Measurements from ENCODE around the gene RUVBL2. TPM values are rescaled to one million over a fixed set of nuclear protein-coding genes. Genes with fewer than 3 reads are reported as not detected.

The RUVBL2 gene
- total RNA-seq, 1 experiment from 2014 or later = 270 TPM

GRCh38 chr19:49016067-49016839 lies 22.6 kb downstream of the RUVBL2 start:
- H3K9ac ChIP-seq (ENCODE audit: low read length) = no peak overlapping the region
- ChIA-PET CTCF (no interaction called here), POLR2A (no interaction called here), RAD21 (ENCODE audit: low non-redundant PET in 1 of 2, low total read pairs in 2 of 2, uncharacterized antibody in 2 of 2, unreplicated experiment in 2 of 2) (no interaction called here)
- DNase-seq (ENCODE audit: low read depth, low spot score) = no peak
- H3K36me3 ChIP-seq (ENCODE audit: control insufficient read depth in 1 of 2, insufficient read depth in 2 of 2, low read length in 2 of 2) = peaks cover 18 to 21% of the 10 kb centered on the region in 2 experiments
- peaks cover 21 to 43% of the 10 kb centered on the region in 2 experiments for H3K4me1 ChIP-seq (ENCODE audit: control insufficient read depth in 1 of 2, insufficient read depth in 2 of 2, low read length in 2 of 2)
- intact Hi-C loops (cut with micrococcal nuclease) = no loop called here
- H3K9me3 ChIP-seq (ENCODE audit: control insufficient read depth in 1 of 2, insufficient read depth in 1 of 2, low read depth in 1 of 2, low read length in 2 of 2) = no peaks in the 10 kb centered on the region
- H2AFZ ChIP-seq (ENCODE audit: low read depth, low read length, poor library complexity, severe bottlenecking) = no peak overlapping the region
- BruUV-seq (replicated peaks) = no TSS peak
- TF ChIP-seq CEBPB (IDR thresholded peaks at IDR 0.05; ENCODE audit: low read depth) (no peak), SP1 (IDR thresholded peaks at IDR 0.05; ENCODE audit: low read depth) (no peak), SIN3A (IDR thresholded peaks at IDR 0.05; ENCODE audit: low read depth) (no peak), YY1 (IDR thresholded peaks at IDR 0.05; ENCODE audit: extremely low read depth, insufficient replicate concordance, low read depth, low read length) (no peak), TCF7L2 (IDR thresholded peaks at IDR 0.05; ENCODE audit: borderline replicate concordance, extremely low read depth, insufficient read depth, insufficient read length) (no peak), FOSL1 (IDR thresholded peaks at IDR 0.05; ENCODE audit: low read depth) (no peak), POLR2AphosphoS5 (IDR thresholded peaks at IDR 0.05; ENCODE audit: low read depth, low read length) (no peak), RAD21 (IDR thresholded peaks at IDR 0.05; ENCODE audit: low read depth) (no peak), POLR2A (IDR thresholded peaks at IDR 0.05; ENCODE audit: borderline replicate concordance, extremely low read depth, insufficient read depth, insufficient read length) (no peak), CBX3 (IDR thresholded peaks at IDR 0.05; ENCODE audit: low read depth) (no peak), JUND (IDR thresholded peaks at IDR 0.05) (no peak), ELF1 (IDR thresholded peaks at IDR 0.05; ENCODE audit: borderline replicate concordance, low read depth) (no peak)
- TF ChIP-seq, protein P1, sequence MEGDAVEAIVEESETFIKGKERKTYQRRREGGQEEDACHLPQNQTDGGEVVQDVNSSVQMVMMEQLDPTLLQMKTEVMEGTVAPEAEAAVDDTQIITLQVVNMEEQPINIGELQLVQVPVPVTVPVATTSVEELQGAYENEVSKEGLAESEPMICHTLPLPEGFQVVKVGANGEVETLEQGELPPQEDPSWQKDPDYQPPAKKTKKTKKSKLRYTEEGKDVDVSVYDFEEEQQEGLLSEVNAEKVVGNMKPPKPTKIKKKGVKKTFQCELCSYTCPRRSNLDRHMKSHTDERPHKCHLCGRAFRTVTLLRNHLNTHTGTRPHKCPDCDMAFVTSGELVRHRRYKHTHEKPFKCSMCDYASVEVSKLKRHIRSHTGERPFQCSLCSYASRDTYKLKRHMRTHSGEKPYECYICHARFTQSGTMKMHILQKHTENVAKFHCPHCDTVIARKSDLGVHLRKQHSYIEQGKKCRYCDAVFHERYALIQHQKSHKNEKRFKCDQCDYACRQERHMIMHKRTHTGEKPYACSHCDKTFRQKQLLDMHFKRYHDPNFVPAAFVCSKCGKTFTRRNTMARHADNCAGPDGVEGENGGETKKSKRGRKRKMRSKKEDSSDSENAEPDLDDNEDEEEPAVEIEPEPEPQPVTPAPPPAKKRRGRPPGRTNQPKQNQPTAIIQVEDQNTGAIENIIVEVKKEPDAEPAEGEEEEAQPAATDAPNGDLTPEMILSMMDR (IDR thresholded peaks at IDR 0.05 in 2 of 3, conservative IDR thresholded peaks at IDR 0.05 in 1 of 3; ENCODE audit: borderline replicate concordance in 1 of 3, insufficient read depth in 1 of 3, low read depth in 2 of 3, low read length in 2 of 3) = no peak
- TF ChIP-seq, protein P2, sequence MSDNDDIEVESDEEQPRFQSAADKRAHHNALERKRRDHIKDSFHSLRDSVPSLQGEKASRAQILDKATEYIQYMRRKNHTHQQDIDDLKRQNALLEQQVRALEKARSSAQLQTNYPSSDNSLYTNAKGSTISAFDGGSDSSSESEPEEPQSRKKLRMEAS (IDR thresholded peaks at IDR 0.05) = no peak
- H3K27me3 ChIP-seq (ENCODE audit: insufficient read depth, low read length) = no peaks in the 10 kb centered on the region
- no peaks in the 10 kb centered on the region for H3K79me2 ChIP-seq (ENCODE audit: insufficient read depth, low read length)
- no peak overlapping the region for H3K27ac ChIP-seq (ENCODE audit: low read depth, low read length)
- H3K4me2 ChIP-seq (ENCODE audit: low read length) = no peak overlapping the region
- no peaks in the 10 kb centered on the region for H4K20me1 ChIP-seq (ENCODE audit: insufficient read depth)
- H3K4me3 ChIP-seq (replicated peaks in 1 of 2; ENCODE audit: low read depth in 1 of 2, low read length in 2 of 2) = no peak overlapping the region
- no peak for ATAC-seq
- H3K9me2 ChIP-seq (ENCODE audit: insufficient read depth) = no peaks in the 10 kb centered on the region
